HepG2 (cell line): Measurements from ENCODE around the gene RB1. TPM values are rescaled to one million over a fixed set of nuclear protein-coding genes. Genes with fewer than 3 reads are reported as not detected.

ENCODE experiments used
- ATAC-seq: fragments of 200-7000 bp; cut with Tn5 transposase; 3 replicates; pipeline ENCODE4 v1.9.1; 2020; ENCODE audit warnings: mild to moderate bottlenecking, moderate library complexity
- BruUV-seq: library from RNA; stranded (reverse); fragments of 400-500 nt; replicated peaks from 2 replicates; lab custom pipeline; 2021; lab: Mats Ljungman, UMichigan
- CTCF ChIA-PET: fragments of 300-600 bp; formaldehyde crosslinking; extraction: SDS; loops from one replicate; lab custom pipeline; 2021; ENCODE audit warnings: low total read pairs, inconsistent platforms, low intra/inter-chr PET ratio; lab: Yijun Ruan, JAX
- POLR2A ChIA-PET: fragments of 350-600 bp; sonication (Branson Sonifier 250); formaldehyde crosslinking; loops from one replicate; lab custom pipeline; 2020; ENCODE audit warnings: antibody characterized with exemption, inconsistent platforms; lab: Yijun Ruan, JAX
- DNase-seq: peaks from one replicate; pipeline ENCODE4 v3.0.0-alpha.2; 2015; ENCODE audit warnings: low spot score
- FAIRE-seq: peaks from 3 replicates; lab custom pipeline; 2011; peaks lifted over from hg19 to GRCh38; lab: Jason Lieb, UNC
- H2AFZ ChIP-seq: one replicate; pipeline ENCODE4 v1.6.1; 2011; ENCODE audit warnings: low read length, inconsistent platforms
- H3K27ac ChIP-seq: fragments of 300-600 bp; 3 replicates; pipeline ENCODE4 v1.8.0; 2011; ENCODE audit warnings: mixed run types, mild to moderate bottlenecking, mixed read lengths, low read length, inconsistent platforms; ENCODE audit not compliant: insufficient read depth; ENCODE audit errors: extremely low read length
- H3K27me3 ChIP-seq, 2 experiments: fragments of 200-600 bp in 1 of 2; 2 replicates in 1 of 2; 3 replicates in 1 of 2; pipeline versions ENCODE4 v1.6.0 to v1.8.0; 2011; ENCODE audit warnings: low read length in 2 of 2, mild to moderate bottlenecking in 2 of 2, moderate library complexity in 2 of 2, inconsistent platforms in 1 of 2; ENCODE audit not compliant: insufficient read depth in 2 of 2, control insufficient read depth in 1 of 2
- H3K36me3 ChIP-seq, 2 experiments: fragments of 200-600 bp in 1 of 2; replicated peaks in 1 of 2; 2 replicates in 1 of 2; 3 replicates in 1 of 2; pipeline versions ENCODE4 v1.5.1 to v1.8.0; 2011; ENCODE audit warnings: low read length in 2 of 2, inconsistent platforms in 1 of 2; ENCODE audit not compliant: insufficient read depth in 2 of 2, control insufficient read depth in 1 of 2
- H3K4me1 ChIP-seq: 2 replicates; pipeline ENCODE4 v1.5.1; 2012; ENCODE audit warnings: low read length, inconsistent platforms; ENCODE audit not compliant: insufficient read depth
- H3K4me2 ChIP-seq: 2 replicates; pipeline ENCODE4 v1.6.0; 2011; ENCODE audit warnings: low read depth, low read length, inconsistent platforms
- H3K4me3 ChIP-seq, 3 experiments: fragments of 200-600 bp in 1 of 3; sonication (generic), shearing (Covaris generic) in 1 of 3; replicated peaks in 1 of 3; 2 replicates each; pipeline ENCODE4 v1.5.1; 2011 to 2016; ENCODE audit warnings: low read length in 3 of 3, inconsistent platforms in 2 of 3, low read depth in 2 of 3, mild to moderate bottlenecking in 2 of 3, control low read depth in 1 of 3, mixed read lengths in 1 of 3; ENCODE audit not compliant: insufficient read depth in 1 of 3
- H3K79me2 ChIP-seq: one replicate; pipeline ENCODE4 v1.6.1; 2011; ENCODE audit warnings: low read length, inconsistent platforms; ENCODE audit not compliant: insufficient read depth
- H3K9ac ChIP-seq: 2 replicates; pipeline ENCODE4 v1.6.0; 2011; ENCODE audit warnings: mild to moderate bottlenecking, low read depth, low read length, inconsistent platforms; ENCODE audit not compliant: insufficient read depth
- H3K9me3 ChIP-seq: 2 replicates; pipeline ENCODE4 v1.5.1; 2012; ENCODE audit warnings: mild to moderate bottlenecking, low read length
- H4K20me1 ChIP-seq: 2 replicates; pipeline ENCODE4 v1.6.0; 2011; ENCODE audit warnings: inconsistent platforms, mild to moderate bottlenecking, low read length, moderate library complexity; ENCODE audit not compliant: insufficient read depth
- CEBPB ChIP-seq: IDR thresholded peaks from 2 replicates; pipeline ENCODE4 v1.6.1; 2011; ENCODE audit warnings: low read depth, low read length, improper control_type of control experiment, borderline replicate concordance
- CEBPG ChIP-seq: IDR thresholded peaks from 2 replicates; pipeline ENCODE4 v1.6.1; 2016
- EP300 ChIP-seq, 3 experiments: sonication (generic) in 1 of 3; formaldehyde crosslinking in 1 of 3; IDR thresholded peaks; 2 replicates each; pipeline versions ENCODE4 v1.5.1 to v1.6.1; 2011 to 2020; ENCODE audit warnings: low read depth in 2 of 3, low read length in 2 of 3, borderline replicate concordance in 1 of 3, improper control_type of control experiment in 1 of 3, mild to moderate bottlenecking in 1 of 3, missing genetic modification reagents in 1 of 3, moderate library complexity in 1 of 3
- FIP1L1 ChIP-seq: fragments of 200-400 bp; formaldehyde crosslinking; IDR thresholded peaks from 2 replicates; pipeline ENCODE4 v1.6.1; 2018; ENCODE audit warnings: low read depth, mild to moderate bottlenecking, low read length, moderate library complexity, borderline replicate concordance; ENCODE audit not compliant: insufficient read depth
- HNF4A ChIP-seq: sonication (generic); formaldehyde crosslinking; IDR thresholded peaks from 2 replicates; pipeline ENCODE4 v1.4.0; 2020; ENCODE audit warnings: missing genetic modification reagents
- HNF4G ChIP-seq, 2 experiments: sonication (generic) in 1 of 2; formaldehyde crosslinking in 1 of 2; IDR thresholded peaks; 2 replicates each; pipeline versions ENCODE4 v1.4.0 to v1.6.1; 2011 to 2020; ENCODE audit warnings: borderline replicate concordance in 2 of 2, low read depth in 2 of 2, mild to moderate bottlenecking in 2 of 2, low read length in 1 of 2, missing genetic modification reagents in 1 of 2, moderate library complexity in 1 of 2
- RARA ChIP-seq: IDR thresholded peaks from 2 replicates; pipeline ENCODE4 v1.6.1; 2016; ENCODE audit warnings: missing genetic modification reagents, missing compliant biosample characterization
- RXRB ChIP-seq: IDR thresholded peaks from 2 replicates; pipeline ENCODE4 v1.6.1; 2016; ENCODE audit warnings: borderline replicate concordance, missing genetic modification reagents, missing compliant biosample characterization
- WGBS: methylation state at CpG from one replicate; pipeline ENCODE4 v1.1.6; 2017; ENCODE audit warnings: low lambda C conversion rate; 5-methylcytosine and 5-hydroxymethylcytosine counted together
- in situ Hi-C: cut with HindIII; loops from 2 replicates; pipeline ENCODE4 v1.10.0; 2017; ENCODE audit warnings: low pct_unique_long_range_greater_than_20kb; ENCODE audit not compliant: extremely low pct_ligation_motif_present
- intact Hi-C: fragments of 100-400 bp; cut with micrococcal nuclease; formaldehyde crosslinking; loops from one replicate; pipeline ENCODE4 v1.10.0; 2022; ENCODE audit not compliant: unreplicated experiment
- polyA plus RNA-seq, 8 experiments: library from polyadenylated mRNA; depleted of rRNA in 3 of 8; stranded (reverse) in 7 of 8; unstranded in 1 of 8; fragments of >200 nt; fragmentation: Illumina TruSeq in 4 of 8; extraction: Trizol in 4 of 8; gene quantifications; 2 replicates each; pipeline versions ENCODE4 v1.2.1 to v1.2.3, GENCODE V29; 2011 to 2016; ENCODE audit warnings: low read depth in 4 of 8, missing spikeins in 1 of 8, mixed read lengths in 1 of 8; ENCODE audit not compliant: insufficient read depth in 1 of 8
- total RNA-seq, 5 experiments: library from RNA; depleted of rRNA; stranded (reverse); fragments of >200 nt; fragmentation: Illumina TruSeq; extraction: Trizol; gene quantifications; 2 replicates each; pipeline ENCODE4 v1.2.3, GENCODE V29; 2016; ENCODE audit warnings: low read depth in 1 of 5
- TF ChIP-seq, protein P1 (sequence below): IDR thresholded peaks from 2 replicates; pipeline ENCODE4 v1.4.0; 2020; ENCODE audit warnings: mild to moderate bottlenecking, missing genetic modification reagents
- TF ChIP-seq, protein P2 (sequence below): sonication (generic); formaldehyde crosslinking; conservative IDR thresholded peaks from 2 replicates; pipeline ENCODE4 v1.4.0; 2020; ENCODE audit warnings: mild to moderate bottlenecking, missing genetic modification reagents, moderate library complexity
- TF ChIP-seq, protein P3 (sequence below): sonication (generic); formaldehyde crosslinking; IDR thresholded peaks from 2 replicates; pipeline ENCODE4 v1.5.0; 2020; ENCODE audit warnings: missing genetic modification reagents

The RB1 gene
- total and polyA plus RNA-seq, 2 of the 13 experiments (the other 11 are each of a cell fraction or from before 2014, with no cell fraction given), result 15.6 to 23.7 TPM

DNA sequence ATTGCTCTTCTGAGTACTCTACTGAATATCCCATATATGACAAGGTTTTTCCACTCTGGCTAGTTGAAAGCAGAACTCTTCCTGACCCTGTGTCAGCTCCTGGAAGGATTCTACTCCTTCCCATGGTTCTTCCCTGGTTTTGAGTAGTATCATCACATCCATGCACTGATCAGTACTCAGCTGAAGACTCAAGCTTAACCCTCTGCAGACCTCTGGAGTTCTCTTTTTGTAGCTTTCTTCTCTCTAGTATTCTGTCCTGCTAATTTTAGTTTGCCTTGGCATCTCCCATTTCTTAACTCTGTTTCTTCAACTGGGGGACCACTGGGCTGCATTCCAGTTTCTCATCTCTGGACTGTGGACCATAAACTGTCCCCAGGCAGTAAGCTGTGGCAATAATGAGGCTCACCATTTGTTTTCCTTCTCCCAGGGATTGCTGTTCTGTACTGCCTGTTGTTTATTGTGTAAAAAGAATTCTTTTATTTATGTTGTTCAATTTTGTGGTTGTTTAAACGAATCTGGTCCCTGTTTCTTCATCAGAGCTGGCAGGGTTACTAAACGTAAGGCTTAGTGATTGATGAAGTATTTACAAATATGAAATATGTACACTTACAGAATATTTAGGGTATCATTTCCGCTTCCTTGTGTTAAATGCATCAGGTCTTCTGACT, 89.6 kb downstream of the RB1 start:
- ATAC-seq, result peak; percentile 87
- no peaks in the 10 kb centered on the region for H3K79me2 ChIP-seq
- intact Hi-C loops (no loop called here), in situ Hi-C loops (no loop called here)
- no peak overlapping the region for H2AFZ ChIP-seq
- BruUV-seq, result no TSS peak
- no peak overlapping the region for H3K27ac ChIP-seq
- POLR2A ChIA-PET, result no interaction called here
- 59% methylated on average over 3 of the region's 3 CpGs for WGBS
- H3K4me3 ChIP-seq, result no peak overlapping the region
- H4K20me1 ChIP-seq, result no peaks in the 10 kb centered on the region
- H3K27me3 ChIP-seq, result no peaks in the 10 kb centered on the region
- no peak overlapping the region for H3K9ac ChIP-seq
- H3K36me3 ChIP-seq, result 0 out of 5 replicates have a peak, but pooled peaks cover 0 to 2% of the 10 kb centered on the region in 2 experiments
- H3K4me1 ChIP-seq, result peaks cover 44% of the 10 kb centered on the region
- H3K4me2 ChIP-seq, result peak overlapping the region; percentile 11; the same call in 1 of the 2 replicates
- H3K9me3 ChIP-seq, result no peaks in the 10 kb centered on the region
- DNase-seq, result no peak
- FAIRE-seq, result no peak
- CTCF ChIA-PET, result no interaction called here
- TF ChIP-seq CEBPG (CRISPR knock-in tag), result peak; percentile 11; the same call in 1 of the 2 replicates
- 0 out of 4 replicates have a peak, but pooled peaks of 1 of the 2 experiments have one; percentile 28 for TF ChIP-seq EP300 (IDR thresholded peaks at IDR 0.05; ENCODE audit: low read depth in 2 of 2, low read length in 2 of 2)
- no peak for TF ChIP-seq EP300 (CRISPR knock-in tag; IDR thresholded peaks at IDR 0.05; ENCODE audit: borderline replicate concordance)
- peak; percentile 77 for TF ChIP-seq HNF4A (CRISPR knock-in tag)
- no peak for TF ChIP-seq RARA
- 0 out of 2 replicates have a peak, but pooled peaks have one; percentile 21 for TF ChIP-seq CEBPB
- TF ChIP-seq FIP1L1, result no peak
- TF ChIP-seq, protein P1, sequence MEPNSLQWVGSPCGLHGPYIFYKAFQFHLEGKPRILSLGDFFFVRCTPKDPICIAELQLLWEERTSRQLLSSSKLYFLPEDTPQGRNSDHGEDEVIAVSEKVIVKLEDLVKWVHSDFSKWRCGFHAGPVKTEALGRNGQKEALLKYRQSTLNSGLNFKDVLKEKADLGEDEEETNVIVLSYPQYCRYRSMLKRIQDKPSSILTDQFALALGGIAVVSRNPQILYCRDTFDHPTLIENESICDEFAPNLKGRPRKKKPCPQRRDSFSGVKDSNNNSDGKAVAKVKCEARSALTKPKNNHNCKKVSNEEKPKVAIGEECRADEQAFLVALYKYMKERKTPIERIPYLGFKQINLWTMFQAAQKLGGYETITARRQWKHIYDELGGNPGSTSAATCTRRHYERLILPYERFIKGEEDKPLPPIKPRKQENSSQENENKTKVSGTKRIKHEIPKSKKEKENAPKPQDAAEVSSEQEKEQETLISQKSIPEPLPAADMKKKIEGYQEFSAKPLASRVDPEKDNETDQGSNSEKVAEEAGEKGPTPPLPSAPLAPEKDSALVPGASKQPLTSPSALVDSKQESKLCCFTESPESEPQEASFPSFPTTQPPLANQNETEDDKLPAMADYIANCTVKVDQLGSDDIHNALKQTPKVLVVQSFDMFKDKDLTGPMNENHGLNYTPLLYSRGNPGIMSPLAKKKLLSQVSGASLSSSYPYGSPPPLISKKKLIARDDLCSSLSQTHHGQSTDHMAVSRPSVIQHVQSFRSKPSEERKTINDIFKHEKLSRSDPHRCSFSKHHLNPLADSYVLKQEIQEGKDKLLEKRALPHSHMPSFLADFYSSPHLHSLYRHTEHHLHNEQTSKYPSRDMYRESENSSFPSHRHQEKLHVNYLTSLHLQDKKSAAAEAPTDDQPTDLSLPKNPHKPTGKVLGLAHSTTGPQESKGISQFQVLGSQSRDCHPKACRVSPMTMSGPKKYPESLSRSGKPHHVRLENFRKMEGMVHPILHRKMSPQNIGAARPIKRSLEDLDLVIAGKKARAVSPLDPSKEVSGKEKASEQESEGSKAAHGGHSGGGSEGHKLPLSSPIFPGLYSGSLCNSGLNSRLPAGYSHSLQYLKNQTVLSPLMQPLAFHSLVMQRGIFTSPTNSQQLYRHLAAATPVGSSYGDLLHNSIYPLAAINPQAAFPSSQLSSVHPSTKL (CRISPR knock-in tag), result 0 out of 2 replicates have a peak, but pooled peaks have one; percentile 8
- TF ChIP-seq, protein P2, sequence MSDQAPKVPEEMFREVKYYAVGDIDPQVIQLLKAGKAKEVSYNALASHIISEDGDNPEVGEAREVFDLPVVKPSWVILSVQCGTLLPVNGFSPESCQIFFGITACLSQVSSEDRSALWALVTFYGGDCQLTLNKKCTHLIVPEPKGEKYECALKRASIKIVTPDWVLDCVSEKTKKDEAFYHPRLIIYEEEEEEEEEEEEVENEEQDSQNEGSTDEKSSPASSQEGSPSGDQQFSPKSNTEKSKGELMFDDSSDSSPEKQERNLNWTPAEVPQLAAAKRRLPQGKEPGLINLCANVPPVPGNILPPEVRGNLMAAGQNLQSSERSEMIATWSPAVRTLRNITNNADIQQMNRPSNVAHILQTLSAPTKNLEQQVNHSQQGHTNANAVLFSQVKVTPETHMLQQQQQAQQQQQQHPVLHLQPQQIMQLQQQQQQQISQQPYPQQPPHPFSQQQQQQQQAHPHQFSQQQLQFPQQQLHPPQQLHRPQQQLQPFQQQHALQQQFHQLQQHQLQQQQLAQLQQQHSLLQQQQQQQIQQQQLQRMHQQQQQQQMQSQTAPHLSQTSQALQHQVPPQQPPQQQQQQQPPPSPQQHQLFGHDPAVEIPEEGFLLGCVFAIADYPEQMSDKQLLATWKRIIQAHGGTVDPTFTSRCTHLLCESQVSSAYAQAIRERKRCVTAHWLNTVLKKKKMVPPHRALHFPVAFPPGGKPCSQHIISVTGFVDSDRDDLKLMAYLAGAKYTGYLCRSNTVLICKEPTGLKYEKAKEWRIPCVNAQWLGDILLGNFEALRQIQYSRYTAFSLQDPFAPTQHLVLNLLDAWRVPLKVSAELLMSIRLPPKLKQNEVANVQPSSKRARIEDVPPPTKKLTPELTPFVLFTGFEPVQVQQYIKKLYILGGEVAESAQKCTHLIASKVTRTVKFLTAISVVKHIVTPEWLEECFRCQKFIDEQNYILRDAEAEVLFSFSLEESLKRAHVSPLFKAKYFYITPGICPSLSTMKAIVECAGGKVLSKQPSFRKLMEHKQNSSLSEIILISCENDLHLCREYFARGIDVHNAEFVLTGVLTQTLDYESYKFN (CRISPR knock-in tag), result peak; percentile 32
- peak; percentile 27; the same call in 1 of the 2 replicates for TF ChIP-seq RXRB (CRISPR knock-in tag)
- TF ChIP-seq, protein P3, sequence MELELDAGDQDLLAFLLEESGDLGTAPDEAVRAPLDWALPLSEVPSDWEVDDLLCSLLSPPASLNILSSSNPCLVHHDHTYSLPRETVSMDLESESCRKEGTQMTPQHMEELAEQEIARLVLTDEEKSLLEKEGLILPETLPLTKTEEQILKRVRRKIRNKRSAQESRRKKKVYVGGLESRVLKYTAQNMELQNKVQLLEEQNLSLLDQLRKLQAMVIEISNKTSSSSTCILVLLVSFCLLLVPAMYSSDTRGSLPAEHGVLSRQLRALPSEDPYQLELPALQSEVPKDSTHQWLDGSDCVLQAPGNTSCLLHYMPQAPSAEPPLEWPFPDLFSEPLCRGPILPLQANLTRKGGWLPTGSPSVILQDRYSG (CRISPR knock-in tag), result no peak
- TF ChIP-seq HNF4G (IDR thresholded peaks at IDR 0.05; ENCODE audit: borderline replicate concordance, low read depth, low read length), result peak; percentile 39; the same call in 1 of the 2 replicates
- no peak for TF ChIP-seq HNF4G (CRISPR knock-in tag; IDR thresholded peaks at IDR 0.05; ENCODE audit: borderline replicate concordance, low read depth)
